Astrocyte (in vitro differentiated cells and primary cell): ENCODE measurements around the gene UBE4A. TPM values are rescaled to one million over a fixed set of nuclear protein-coding genes. Genes with fewer than 3 reads are reported as not detected.

ENCODE experiments used
- DNase-seq: peaks from one replicate; pipeline ENCODE4 v3.0.0-alpha.2; 2010; ENCODE audit warnings: low read depth
- FAIRE-seq: peaks from 2 replicates; lab custom pipeline; 2011; peaks lifted over from hg19 to GRCh38; lab: Jason Lieb, UNC
- H2AFZ ChIP-seq: 2 replicates; pipeline ENCODE4 v1.6.0; 2012; ENCODE audit warnings: low read depth, low read length, inconsistent platforms
- H3K27ac ChIP-seq: 2 replicates; pipeline ENCODE4 v1.5.1; 2011; ENCODE audit warnings: low read depth, low read length, inconsistent platforms
- H3K27me3 ChIP-seq: 2 replicates; pipeline ENCODE4 v1.6.0; 2011; ENCODE audit warnings: low read length, inconsistent platforms; ENCODE audit not compliant: insufficient read depth
- H3K36me3 ChIP-seq: 2 replicates; pipeline ENCODE4 v1.5.1; 2011; ENCODE audit warnings: low read length, inconsistent platforms; ENCODE audit not compliant: insufficient read depth
- H3K4me1 ChIP-seq: 2 replicates; pipeline ENCODE4 v1.5.1; 2011; ENCODE audit warnings: low read length, inconsistent platforms; ENCODE audit not compliant: insufficient read depth
- H3K4me2 ChIP-seq: 2 replicates; pipeline ENCODE4 v1.6.0; 2012; ENCODE audit warnings: low read length, inconsistent platforms
- H3K4me3 ChIP-seq: 2 replicates; pipeline ENCODE4 v1.5.1; 2011; ENCODE audit warnings: low read depth, mild to moderate bottlenecking, low read length, inconsistent platforms; ENCODE audit not compliant: insufficient read depth
- H3K79me2 ChIP-seq: 2 replicates; pipeline ENCODE4 v1.6.0; 2012; ENCODE audit warnings: mild to moderate bottlenecking, low read length, inconsistent platforms; ENCODE audit not compliant: insufficient read depth
- H3K9ac ChIP-seq: 2 replicates; pipeline ENCODE4 v1.6.0; 2012; ENCODE audit warnings: mild to moderate bottlenecking, low read length, inconsistent platforms
- H3K9me3 ChIP-seq: 2 replicates; pipeline ENCODE4 v1.5.1; 2012; ENCODE audit warnings: low read depth, mild to moderate bottlenecking, low read length, inconsistent platforms; ENCODE audit not compliant: insufficient read depth
- H4K20me1 ChIP-seq: 2 replicates; pipeline ENCODE4 v1.6.0; 2012; ENCODE audit warnings: low read length, inconsistent platforms; ENCODE audit not compliant: insufficient read depth
- H3K27ac Mint-ChIP-seq: one replicate; pipeline ENCODE4 v1.8.0; 2021; ENCODE audit warnings: mild to moderate bottlenecking, mixed read lengths; ENCODE audit not compliant: unreplicated experiment
- H3K27me3 Mint-ChIP-seq: one replicate; pipeline ENCODE4 v1.8.0; 2021; ENCODE audit warnings: low read depth, mixed read lengths; ENCODE audit not compliant: unreplicated experiment
- H3K36me3 Mint-ChIP-seq: one replicate; pipeline ENCODE4 v1.8.0; 2021; ENCODE audit warnings: low read depth, mixed read lengths; ENCODE audit not compliant: unreplicated experiment
- H3K4me1 Mint-ChIP-seq: one replicate; pipeline ENCODE4 v1.8.0; 2021; ENCODE audit warnings: low read depth, mixed read lengths; ENCODE audit not compliant: unreplicated experiment
- H3K4me3 Mint-ChIP-seq: one replicate; pipeline ENCODE4 v1.8.0; 2021; ENCODE audit warnings: mild to moderate bottlenecking, moderate library complexity, mixed read lengths; ENCODE audit not compliant: unreplicated experiment
- H3K9me3 Mint-ChIP-seq: one replicate; pipeline ENCODE4 v1.8.0; 2021; ENCODE audit warnings: mild to moderate bottlenecking, mixed read lengths; ENCODE audit not compliant: unreplicated experiment
- EZH2 ChIP-seq: IDR thresholded peaks from 2 replicates; pipeline ENCODE4 v1.6.1; 2012; ENCODE audit warnings: mild to moderate bottlenecking, low read length, inconsistent platforms; ENCODE audit not compliant: insufficient read depth
- total RNA-seq: library from RNA; stranded (reverse); gene quantifications from 2 replicates; pipeline ENCODE4 v1.2.1, GENCODE V29; 2021
- TF ChIP-seq, protein P1 (sequence below): IDR thresholded peaks from 2 replicates; pipeline ENCODE4 v1.5.1; 2011; ENCODE audit warnings: low read depth, mild to moderate bottlenecking, inconsistent platforms, low read length, moderate library complexity; ENCODE audit not compliant: insufficient read depth

The UBE4A gene
- total RNA-seq, 1 donor from 2014 or later = 38.8 TPM

DNA sequence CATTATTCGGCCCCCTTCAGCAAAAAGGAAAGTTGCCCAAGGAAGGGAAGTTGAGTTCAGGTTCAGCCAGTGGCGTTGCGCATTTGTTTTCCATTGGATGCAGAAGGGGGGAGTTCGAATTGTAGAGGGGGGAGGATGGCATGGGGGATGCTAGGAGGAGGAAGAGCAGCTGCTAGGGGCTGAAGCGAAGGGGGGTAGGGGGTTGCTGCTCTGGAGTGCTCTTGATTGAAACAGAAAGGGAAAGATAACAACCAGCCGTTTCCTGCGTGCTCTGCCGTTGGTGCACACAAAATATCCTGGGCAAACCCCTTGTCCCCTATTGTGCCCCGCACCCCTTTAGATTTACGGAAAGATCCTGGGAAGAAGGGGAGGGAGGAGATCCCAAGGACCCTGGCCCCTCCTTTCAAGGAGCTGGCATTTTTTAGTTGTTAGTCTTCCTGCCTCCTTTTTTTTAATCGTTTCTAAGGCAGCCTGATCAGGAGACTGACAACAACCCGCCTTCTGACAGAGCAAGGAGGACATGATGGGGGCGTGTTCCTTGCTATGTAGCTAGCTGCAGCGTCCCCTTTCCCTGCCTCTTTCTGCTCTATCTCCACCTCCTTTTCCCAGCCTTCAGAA lies 79.0 kb downstream of the UBE4A start:
- DNase-seq = peak; percentile 83
- Mint-ChIP-seq H3K4me3 (peak overlapping the region; percentile 96), H3K9me3 (no peaks in the 10 kb centered on the region), H3K27ac (peak overlapping the region; percentile 90), H3K4me1 (peaks cover 44% of the 10 kb centered on the region), H3K27me3 (no peaks in the 10 kb centered on the region), H3K36me3 (peaks cover 4% of the 10 kb centered on the region)
- Histone ChIP-seq H2AFZ (no peak overlapping the region), H3K4me1 (peaks cover 27% of the 10 kb centered on the region), H3K4me3 (peak overlapping the region; percentile 73), H4K20me1 (peaks cover 66% of the 10 kb centered on the region), H3K4me2 (peak overlapping the region; percentile 93), H3K79me2 (peaks cover 69% of the 10 kb centered on the region), H3K27ac (peak overlapping the region; percentile 83), H3K27me3 (no peaks in the 10 kb centered on the region), H3K36me3 (no peaks in the 10 kb centered on the region), H3K9me3 (no peaks in the 10 kb centered on the region), H3K9ac (peak overlapping the region; percentile 89)
- no peak for TF ChIP-seq EZH2
- TF ChIP-seq, protein P1, sequence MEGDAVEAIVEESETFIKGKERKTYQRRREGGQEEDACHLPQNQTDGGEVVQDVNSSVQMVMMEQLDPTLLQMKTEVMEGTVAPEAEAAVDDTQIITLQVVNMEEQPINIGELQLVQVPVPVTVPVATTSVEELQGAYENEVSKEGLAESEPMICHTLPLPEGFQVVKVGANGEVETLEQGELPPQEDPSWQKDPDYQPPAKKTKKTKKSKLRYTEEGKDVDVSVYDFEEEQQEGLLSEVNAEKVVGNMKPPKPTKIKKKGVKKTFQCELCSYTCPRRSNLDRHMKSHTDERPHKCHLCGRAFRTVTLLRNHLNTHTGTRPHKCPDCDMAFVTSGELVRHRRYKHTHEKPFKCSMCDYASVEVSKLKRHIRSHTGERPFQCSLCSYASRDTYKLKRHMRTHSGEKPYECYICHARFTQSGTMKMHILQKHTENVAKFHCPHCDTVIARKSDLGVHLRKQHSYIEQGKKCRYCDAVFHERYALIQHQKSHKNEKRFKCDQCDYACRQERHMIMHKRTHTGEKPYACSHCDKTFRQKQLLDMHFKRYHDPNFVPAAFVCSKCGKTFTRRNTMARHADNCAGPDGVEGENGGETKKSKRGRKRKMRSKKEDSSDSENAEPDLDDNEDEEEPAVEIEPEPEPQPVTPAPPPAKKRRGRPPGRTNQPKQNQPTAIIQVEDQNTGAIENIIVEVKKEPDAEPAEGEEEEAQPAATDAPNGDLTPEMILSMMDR = no peak
- FAIRE-seq = no peak

DNA sequence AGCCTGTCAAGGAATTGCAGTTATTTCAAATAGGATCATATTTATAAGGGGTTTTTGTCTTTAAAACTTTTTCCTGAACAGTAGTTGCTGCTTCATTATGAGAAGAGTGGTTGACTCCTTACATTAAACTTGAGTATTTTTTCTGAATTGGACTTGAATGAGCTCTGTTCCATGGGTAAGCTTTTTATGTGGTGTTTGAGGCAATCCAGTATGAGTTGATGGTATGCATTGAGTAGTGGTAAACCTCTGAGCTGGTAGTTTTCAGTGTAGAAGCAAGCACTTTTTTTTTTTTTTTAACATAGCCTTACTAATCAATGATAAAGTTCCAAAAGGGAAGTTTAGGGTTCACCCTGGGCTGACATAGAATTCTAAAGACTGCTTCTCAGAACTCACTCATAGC lies 80.2 kb downstream of the UBE4A start:
- no peak overlapping the region for H3K27ac Mint-ChIP-seq
- FAIRE-seq (no peak), DNase-seq (no peak)
- Histone ChIP-seq H3K4me3 (no peak overlapping the region), H3K9ac (no peak overlapping the region), H3K27ac (no peak overlapping the region), H4K20me1 (peaks cover 78% of the 10 kb centered on the region), H3K79me2 (peaks cover 81% of the 10 kb centered on the region), H3K36me3 (no peaks in the 10 kb centered on the region), H2AFZ (no peak overlapping the region), H3K4me1 (peaks cover 21% of the 10 kb centered on the region), H3K4me2 (peak overlapping the region; percentile 93), H3K27me3 (no peaks in the 10 kb centered on the region), H3K9me3 (no peaks in the 10 kb centered on the region)
- peak overlapping the region; percentile 84 for H3K4me3 Mint-ChIP-seq
- peaks cover 4% of the 10 kb centered on the region for H3K36me3 Mint-ChIP-seq
- no peak for TF ChIP-seq EZH2
- TF ChIP-seq, protein P1 = no peak
- no peaks in the 10 kb centered on the region for H3K9me3 Mint-ChIP-seq
- no peaks in the 10 kb centered on the region for H3K27me3 Mint-ChIP-seq
- H3K4me1 Mint-ChIP-seq = peaks cover 40% of the 10 kb centered on the region

DNA sequence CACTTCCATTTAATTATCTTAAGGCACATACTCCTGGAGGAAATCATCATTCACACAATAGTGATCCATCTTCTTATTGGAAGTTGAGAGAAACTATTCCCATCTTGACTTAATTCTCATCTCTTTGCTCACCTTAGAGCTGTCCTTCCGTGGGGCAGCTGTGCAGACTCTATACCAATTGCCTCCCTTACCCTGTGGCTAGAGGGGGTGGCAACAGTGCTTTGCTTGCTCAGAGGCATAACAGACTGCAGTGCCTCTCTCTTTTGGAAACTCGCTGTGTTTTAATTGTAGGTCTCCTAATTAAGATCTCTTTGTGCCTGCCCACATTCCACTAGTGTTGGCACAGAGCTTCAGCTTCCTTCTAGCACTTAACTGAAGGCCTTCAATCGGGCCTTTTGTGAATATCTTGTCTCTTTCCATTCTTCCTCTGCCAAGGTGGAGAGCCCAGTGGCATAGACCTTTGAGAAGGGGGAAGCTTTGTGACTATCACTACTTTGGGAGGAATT lies 82.4 kb downstream of the UBE4A start:
- Mint-ChIP-seq H3K4me3 (no peak overlapping the region), H3K27ac (peak overlapping the region; percentile 75), H3K36me3 (peaks cover 6% of the 10 kb centered on the region), H3K9me3 (no peaks in the 10 kb centered on the region), H3K27me3 (no peaks in the 10 kb centered on the region), H3K4me1 (peaks cover 43% of the 10 kb centered on the region)
- no peaks in the 10 kb centered on the region for H3K27me3 ChIP-seq
- no peak overlapping the region for H3K27ac ChIP-seq
- no peak overlapping the region for H3K4me3 ChIP-seq
- DNase-seq (no peak), FAIRE-seq (no peak)
- H3K36me3 ChIP-seq = no peaks in the 10 kb centered on the region
- no peaks in the 10 kb centered on the region for H3K9me3 ChIP-seq
- H2AFZ ChIP-seq = no peak overlapping the region
- no peak for TF ChIP-seq EZH2
- TF ChIP-seq, protein P1 = no peak
- H3K9ac ChIP-seq = no peak overlapping the region
- H3K79me2 ChIP-seq = peaks cover 100% of the 10 kb centered on the region
- peak overlapping the region; percentile 5 for H3K4me2 ChIP-seq
- H4K20me1 ChIP-seq = peaks cover 100% of the 10 kb centered on the region
- peaks cover 18% of the 10 kb centered on the region for H3K4me1 ChIP-seq
